ENCODE results near the gene ZNF765.
"Not testable (repeated sequence)": the region's sequence is repeated elsewhere in the genome, so short reads cannot be mapped to it uniquely, and the experiment has no call there.

ZNF765 gene

GRCh38 chr19:53471916-53472315, 77.0 kb downstream of the ZNF765 start:
- Histone ChIP-seq H3K4me1 (peaks cover 0 to 18% (median 4%) of the 10 kb centered on the region in 4 donors), H3K36me3 (peaks cover 29 to 43% (median 29%) of the 10 kb centered on the region in 3 donors), H3K27ac (no peak overlapping the region), H3K9me3 (peaks cover 6 to 31% (median 18%) of the 10 kb centered on the region in 3 donors), H3K4me3 (no peak overlapping the region), H3K27me3 (no peaks in the 10 kb centered on the region)
- intact Hi-C loops (cut with DNase I; ENCODE audit: low total_unique reads): loop anchor here (2.0 kb wide), 1 partner anchor 273 kb away; no protein-coding TSS in a partner anchor
- no peak for TF ChIP-seq CTCF (IDR thresholded peaks at IDR 0.05)
- no peak for DNase-seq

GRCh38 chr19:53474832-53475231, 79.9 kb downstream of the ZNF765 start:
- H3K4me1 ChIP-seq; DNase-seq; H3K27me3 ChIP-seq; H3K4me3 ChIP-seq; intact Hi-C loops (cut with DNase I; ENCODE audit: low total_unique reads); H3K27ac ChIP-seq: not testable (repeated sequence)
- H3K36me3 ChIP-seq: peaks cover 53 to 72% (median 54%) of the 10 kb centered on the region in 3 donors
- H3K9me3 ChIP-seq: peaks cover 6 to 57% (median 32%) of the 10 kb centered on the region in 3 donors

GRCh38 chr19:53475470-53475869, 80.5 kb downstream of the ZNF765 start:
- Histone ChIP-seq H3K9me3 (peaks cover 10 to 63% (median 36%) of the 10 kb centered on the region in 3 donors), H3K36me3 (peaks cover 57 to 77% (median 59%) of the 10 kb centered on the region in 3 donors)
- intact Hi-C loops (cut with DNase I; ENCODE audit: low total_unique reads); H3K27ac ChIP-seq; H3K4me3 ChIP-seq; H3K27me3 ChIP-seq; DNase-seq; H3K4me1 ChIP-seq: not testable (repeated sequence)
